Transverse colon (tissue), 3 donors: ENCODE measurements around the gene ZNF516.

ENCODE experiments used
- CTCF ChIP-seq, 5 experiments: fragments of 200-600 bp in 3 of 5; fragments of 450-650 bp in 2 of 5; sonication (generic) in 3 of 5; IDR thresholded peaks; 1 replicate in 2 of 5; 2 replicates in 3 of 5; pipeline ENCODE4 v1.5.1; 2016 to 2017; ENCODE audit warnings: antibody characterized with exemption in 5 of 5, inconsistent platforms in 3 of 5, mild to moderate bottlenecking in 2 of 5, moderate library complexity in 1 of 5
- EP300 ChIP-seq: sonication (generic); formaldehyde crosslinking; IDR thresholded peaks from one replicate; pipeline ENCODE4 v1.6.1; 2017; ENCODE audit warnings: antibody characterized with exemption, low read depth

DNA sequence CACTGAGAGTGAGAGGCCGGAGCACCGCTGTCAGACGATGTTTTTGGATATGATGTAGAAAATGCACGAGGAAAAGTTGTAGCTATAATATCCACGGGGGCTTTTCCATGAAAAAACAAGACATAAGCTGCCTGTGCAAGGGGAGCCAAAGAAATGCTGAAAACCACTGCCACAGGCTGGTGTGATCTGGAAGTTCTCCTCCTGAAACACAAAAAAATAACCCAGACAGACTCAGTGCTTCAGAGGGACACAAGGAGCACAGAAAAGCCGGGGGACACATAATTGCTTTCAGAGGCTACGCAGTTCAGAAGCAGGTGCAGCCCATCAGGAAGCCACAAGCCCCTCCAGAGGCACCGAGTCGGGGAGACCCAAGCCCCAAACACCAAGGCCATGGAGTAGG is 98.2 kb downstream of the ZNF516 start:
- TF ChIP-seq EP300 (no peak), CTCF (IDR thresholded peaks at IDR 0.05) (no peak)
